GM18508 (cell line): Measurements from ENCODE around the gene TSPEAR.
"Not testable (repeated sequence)": the region's sequence is repeated elsewhere in the genome, so short reads cannot be mapped to it uniquely, and the experiment has no call there.

Experiments
- ATAC-seq: cut with Tn5 transposase; IDR thresholded peaks from one replicate; pipeline ENCODE4 v1.9.1; 2021; ENCODE audit warnings: moderate number of reproducible peaks; ENCODE audit not compliant: insufficient read depth, unreplicated experiment

Gene TSPEAR

GRCh38 chr21:44637851-44638348 is 73.5 kb downstream of the TSPEAR start:
- not testable (repeated sequence) for ATAC-seq

- ATAC-seq: no peak
Measured at GRCh38 chr21:44637018-44637850, 74.1 kb downstream of the TSPEAR start, which contains the start of gene KRTAP10-10. Gene KRTAP10-10 (plus strand): TSS chr21:44637356. CDS start chr21:44637418, 62 bp downstream.

GRCh38 chr21:44636209-44637017 is 75.0 kb downstream of the TSPEAR start:
- no peak for ATAC-seq

- ATAC-seq: no peak
Measured at GRCh38 chr21:44632067-44632466, 79.3 kb downstream of the TSPEAR start.

GRCh38 chr21:44630440-44630839 is 80.9 kb downstream of the TSPEAR start:
- no peak for ATAC-seq

GRCh38 chr21:44628707-44629391 is 82.5 kb downstream of the TSPEAR start:
- no peak for ATAC-seq

- not testable (repeated sequence) for ATAC-seq
Measured at GRCh38 chr21:44627831-44628233, 83.5 kb downstream of the TSPEAR start.

- not testable (repeated sequence) for ATAC-seq
Measured at GRCh38 chr21:44627181-44627822, 84.1 kb downstream of the TSPEAR start.

- ATAC-seq: no peak
Measured at GRCh38 chr21:44626673-44627143, 84.7 kb downstream of the TSPEAR start, which contains the start of gene KRTAP10-9. Gene KRTAP10-9 (plus strand): TSS chr21:44627093. CDS start chr21:44627172, 79 bp downstream.

GRCh38 chr21:44626262-44626661 is 85.1 kb downstream of the TSPEAR start:
- no peak for ATAC-seq

GRCh38 chr21:44625756-44626155 is 85.6 kb downstream of the TSPEAR start:
- no peak for ATAC-seq

GRCh38 chr21:44623575-44623974 is 87.8 kb downstream of the TSPEAR start:
- ATAC-seq: no peak

- no peak for ATAC-seq
Measured at GRCh38 chr21:44619886-44620285, 91.5 kb downstream of the TSPEAR start.

GRCh38 chr21:44618909-44619308 is 92.5 kb downstream of the TSPEAR start:
- ATAC-seq: no peak

GRCh38 chr21:44618504-44618903 is 92.9 kb downstream of the TSPEAR start:
- no peak for ATAC-seq

GRCh38 chr21:44617071-44617501 is 94.3 kb downstream of the TSPEAR start:
- no peak for ATAC-seq

GRCh38 chr21:44616591-44616926 is 94.8 kb downstream of the TSPEAR start:
- ATAC-seq: no peak

- ATAC-seq: no peak
Measured at GRCh38 chr21:44615911-44616590, 95.3 kb downstream of the TSPEAR start.

GRCh38 chr21:44615466-44615865 is 95.9 kb downstream of the TSPEAR start:
- ATAC-seq: no peak
